Measurements from ENCODE around the gene STKLD1.

The STKLD1 gene

GRCh38 chr9:133405508-133406438 lies 29.6 kb downstream of the STKLD1 start:
- DNase-seq: no peak
- Histone ChIP-seq H3K4me1 (ENCODE audit: control insufficient read depth, insufficient read depth, low read length, poor library complexity, severe bottlenecking) (no peaks in the 10 kb centered on the region), H3K27ac (ENCODE audit: insufficient read depth, low read length, poor library complexity, severe bottlenecking) (no peak overlapping the region), H3K36me3 (ENCODE audit: control insufficient read depth, insufficient read depth, low read length) (peaks cover 46% of the 10 kb centered on the region), H3K27me3 (replicated peaks; ENCODE audit: control insufficient read depth, insufficient read depth, low read length, poor library complexity, severe bottlenecking) (no peaks in the 10 kb centered on the region), H3K4me3 (ENCODE audit: insufficient read depth, low read depth, low read length, poor library complexity, severe bottlenecking) (no peak overlapping the region), H3K9me3 (ENCODE audit: control insufficient read depth, low read length) (no peaks in the 10 kb centered on the region)

GRCh38 chr9:133406480-133407307 lies 30.5 kb downstream of the STKLD1 start:
- peaks cover 54% of the 10 kb centered on the region for H3K36me3 ChIP-seq (ENCODE audit: control insufficient read depth, insufficient read depth, low read length)
- peak overlapping the region; percentile 38 for H3K27ac ChIP-seq (ENCODE audit: insufficient read depth, low read length, poor library complexity, severe bottlenecking)
- H3K9me3 ChIP-seq (ENCODE audit: control insufficient read depth, low read length): no peaks in the 10 kb centered on the region
- no peaks in the 10 kb centered on the region for H3K4me1 ChIP-seq (ENCODE audit: control insufficient read depth, insufficient read depth, low read length, poor library complexity, severe bottlenecking)
- peak; percentile 60 to 66 (median 65) for DNase-seq
- no peak overlapping the region for H3K4me3 ChIP-seq (ENCODE audit: insufficient read depth, low read depth, low read length, poor library complexity, severe bottlenecking)
- no peaks in the 10 kb centered on the region for H3K27me3 ChIP-seq (replicated peaks; ENCODE audit: control insufficient read depth, insufficient read depth, low read length, poor library complexity, severe bottlenecking)

- Histone ChIP-seq H3K36me3 (ENCODE audit: control insufficient read depth, insufficient read depth, low read length) (peaks cover 64% of the 10 kb centered on the region), H3K4me3 (ENCODE audit: insufficient read depth, low read depth, low read length, poor library complexity, severe bottlenecking) (no peak overlapping the region), H3K27ac (ENCODE audit: insufficient read depth, low read length, poor library complexity, severe bottlenecking) (no peak overlapping the region), H3K27me3 (replicated peaks; ENCODE audit: control insufficient read depth, insufficient read depth, low read length, poor library complexity, severe bottlenecking) (no peaks in the 10 kb centered on the region), H3K9me3 (ENCODE audit: control insufficient read depth, low read length) (no peaks in the 10 kb centered on the region), H3K4me1 (ENCODE audit: control insufficient read depth, insufficient read depth, low read length, poor library complexity, severe bottlenecking) (no peaks in the 10 kb centered on the region)
- no peak for DNase-seq
Observed at GRCh38 chr9:133408042-133408441, 31.9 kb downstream of the STKLD1 start.

- no peak for DNase-seq
- H3K27me3 ChIP-seq (replicated peaks; ENCODE audit: control insufficient read depth, insufficient read depth, low read length, poor library complexity, severe bottlenecking): no peaks in the 10 kb centered on the region
- no peak overlapping the region for H3K4me3 ChIP-seq (ENCODE audit: insufficient read depth, low read depth, low read length, poor library complexity, severe bottlenecking)
- no peaks in the 10 kb centered on the region for H3K9me3 ChIP-seq (ENCODE audit: control insufficient read depth, low read length)
- H3K4me1 ChIP-seq (ENCODE audit: control insufficient read depth, insufficient read depth, low read length, poor library complexity, severe bottlenecking): peaks cover 10% of the 10 kb centered on the region
- H3K36me3 ChIP-seq (ENCODE audit: control insufficient read depth, insufficient read depth, low read length): peaks cover 33% of the 10 kb centered on the region
- no peak overlapping the region for H3K27ac ChIP-seq (ENCODE audit: insufficient read depth, low read length, poor library complexity, severe bottlenecking)
Observed at GRCh38 chr9:133415170-133415569, 39.0 kb downstream of the STKLD1 start.

GRCh38 chr9:133417541-133418461 lies 41.6 kb downstream of the STKLD1 start, which contains the start of gene REXO4:
Gene REXO4, minus strand, starts transcription at chr9:133418010. Its CDS starts 166 bp downstream, at chr9:133417844.
- H3K9me3 ChIP-seq (ENCODE audit: control insufficient read depth, low read length): no peaks in the 10 kb centered on the region
- peak; percentile 53 to 69 (median 67) for DNase-seq
- H3K4me3 ChIP-seq (ENCODE audit: insufficient read depth, low read depth, low read length, poor library complexity, severe bottlenecking): peak within 1 kb of the TSS; percentile 96
- peaks cover 10% of the 10 kb centered on the region for H3K36me3 ChIP-seq (ENCODE audit: control insufficient read depth, insufficient read depth, low read length)
- no peaks in the 10 kb centered on the region for H3K27me3 ChIP-seq (replicated peaks; ENCODE audit: control insufficient read depth, insufficient read depth, low read length, poor library complexity, severe bottlenecking)
- peak within 1 kb of the TSS; percentile 76 for H3K27ac ChIP-seq (ENCODE audit: insufficient read depth, low read length, poor library complexity, severe bottlenecking)
- H3K4me1 ChIP-seq (ENCODE audit: control insufficient read depth, insufficient read depth, low read length, poor library complexity, severe bottlenecking): peaks cover 10% of the 10 kb centered on the region

- no peak overlapping the region for H3K4me3 ChIP-seq (ENCODE audit: insufficient read depth, low read depth, low read length, poor library complexity, severe bottlenecking)
- no peaks in the 10 kb centered on the region for H3K27me3 ChIP-seq (replicated peaks; ENCODE audit: control insufficient read depth, insufficient read depth, low read length, poor library complexity, severe bottlenecking)
- H3K9me3 ChIP-seq (ENCODE audit: control insufficient read depth, low read length): no peaks in the 10 kb centered on the region
- H3K27ac ChIP-seq (ENCODE audit: insufficient read depth, low read length, poor library complexity, severe bottlenecking): no peak overlapping the region
- peaks cover 10% of the 10 kb centered on the region for H3K4me1 ChIP-seq (ENCODE audit: control insufficient read depth, insufficient read depth, low read length, poor library complexity, severe bottlenecking)
- DNase-seq: no peak
- H3K36me3 ChIP-seq (ENCODE audit: control insufficient read depth, insufficient read depth, low read length): peaks cover 6% of the 10 kb centered on the region
Observed at GRCh38 chr9:133419005-133419404, 42.8 kb downstream of the STKLD1 start.

- peaks cover 8% of the 10 kb centered on the region for H3K4me1 ChIP-seq (ENCODE audit: control insufficient read depth, insufficient read depth, low read length, poor library complexity, severe bottlenecking)
- no peaks in the 10 kb centered on the region for H3K27me3 ChIP-seq (replicated peaks; ENCODE audit: control insufficient read depth, insufficient read depth, low read length, poor library complexity, severe bottlenecking)
- no peak for DNase-seq
- no peak overlapping the region for H3K27ac ChIP-seq (ENCODE audit: insufficient read depth, low read length, poor library complexity, severe bottlenecking)
- no peaks in the 10 kb centered on the region for H3K36me3 ChIP-seq (ENCODE audit: control insufficient read depth, insufficient read depth, low read length)
- no peaks in the 10 kb centered on the region for H3K9me3 ChIP-seq (ENCODE audit: control insufficient read depth, low read length)
- H3K4me3 ChIP-seq (ENCODE audit: insufficient read depth, low read depth, low read length, poor library complexity, severe bottlenecking): no peak overlapping the region
Observed at GRCh38 chr9:133420392-133420827, 44.2 kb downstream of the STKLD1 start.

GRCh38 chr9:133421615-133422542 lies 45.7 kb downstream of the STKLD1 start, which contains the start of gene ADAMTS13:
Gene ADAMTS13, plus strand, starts transcription at chr9:133422367. Its CDS starts 77 bp downstream, at chr9:133422444.
- Histone ChIP-seq H3K36me3 (ENCODE audit: control insufficient read depth, insufficient read depth, low read length) (no peaks in the 10 kb centered on the region), H3K9me3 (ENCODE audit: control insufficient read depth, low read length) (no peaks in the 10 kb centered on the region), H3K4me1 (ENCODE audit: control insufficient read depth, insufficient read depth, low read length, poor library complexity, severe bottlenecking) (no peaks in the 10 kb centered on the region), H3K4me3 (ENCODE audit: insufficient read depth, low read depth, low read length, poor library complexity, severe bottlenecking) (no peak within 1 kb of the TSS), H3K27me3 (replicated peaks; ENCODE audit: control insufficient read depth, insufficient read depth, low read length, poor library complexity, severe bottlenecking) (no peaks in the 10 kb centered on the region), H3K27ac (ENCODE audit: insufficient read depth, low read length, poor library complexity, severe bottlenecking) (peak within 1 kb of the TSS; percentile 18)
- no peak for DNase-seq

Data from effector memory CD4-positive, alpha-beta T cell (primary cell).